CD4-positive, alpha-beta memory T cell (primary cell): ENCODE data around the gene ZBTB39. TPM values are rescaled to one million over a fixed set of nuclear protein-coding genes. Genes with fewer than 3 reads are reported as not detected.
"Not testable (repeated sequence)": the region's sequence is repeated elsewhere in the genome, so short reads cannot be mapped to it uniquely, and the experiment has no call there.

Source experiments
- CTCF ChIA-PET: fragments of 350-600 bp; sonication (Branson Sonifier 250); formaldehyde crosslinking; loops from one replicate; lab custom pipeline; 2021; ENCODE audit warnings: inconsistent platforms; ENCODE audit not compliant: partially characterized antibody; lab: Charles Lee
- POLR2A ChIA-PET: fragments of 350-600 bp; sonication (Branson Sonifier 250); formaldehyde crosslinking; loops from one replicate; lab custom pipeline; 2021; ENCODE audit not compliant: partially characterized antibody; lab: Charles Lee
- DNase-seq, 5 donors: peaks; one replicate each; pipeline versions ENCODE4 v3.0.0 to v3.0.0-alpha.2; 2020 to 2022; ENCODE audit warnings: mixed read lengths in 1 of 5
- H3K27ac ChIP-seq: one replicate; pipeline ENCODE4 v1.7.0; 2013; ENCODE audit warnings: low read depth, low read length
- H3K27me3 ChIP-seq: 2 replicates; pipeline ENCODE4 v1.7.0; 2013; ENCODE audit warnings: mild to moderate bottlenecking, low read length, moderate library complexity; ENCODE audit not compliant: insufficient read depth
- H3K36me3 ChIP-seq: 2 replicates; pipeline ENCODE4 v1.7.0; 2013; ENCODE audit warnings: mild to moderate bottlenecking, low read length, moderate library complexity; ENCODE audit not compliant: insufficient read depth
- H3K4me1 ChIP-seq: 2 replicates; pipeline ENCODE4 v1.7.0; 2013; ENCODE audit warnings: mild to moderate bottlenecking, low read length, moderate library complexity; ENCODE audit not compliant: insufficient read depth
- H3K4me3 ChIP-seq, 2 donors: one replicate each; pipeline ENCODE4 v1.7.0; 2013; ENCODE audit warnings: low read length in 2 of 2, mild to moderate bottlenecking in 1 of 2
- H3K9me3 ChIP-seq, 2 donors: one replicate each; pipeline ENCODE4 v1.7.0; 2013; ENCODE audit warnings: low read length in 2 of 2, control low read depth in 1 of 2; ENCODE audit not compliant: control insufficient read depth in 1 of 2
- H3K27ac Mint-ChIP-seq, 7 donors: one replicate each; pipeline ENCODE4 v1.8.0; 2020 to 2021; ENCODE audit warnings: mixed read lengths in 7 of 7, mild to moderate bottlenecking in 6 of 7, inconsistent platforms in 3 of 7, moderate library complexity in 3 of 7
- H3K27me3 Mint-ChIP-seq, 2 donors: one replicate each; pipeline ENCODE4 v1.8.0; 2020 to 2021; ENCODE audit warnings: mixed read lengths in 2 of 2
- H3K36me3 Mint-ChIP-seq, 2 donors: one replicate each; pipeline ENCODE4 v1.8.0; 2020 to 2021; ENCODE audit warnings: mixed read lengths in 2 of 2, inconsistent platforms in 1 of 2, mild to moderate bottlenecking in 1 of 2
- H3K4me1 Mint-ChIP-seq, 4 donors: one replicate each; pipeline ENCODE4 v1.8.0; 2020 to 2021; ENCODE audit warnings: mixed read lengths in 4 of 4, mild to moderate bottlenecking in 1 of 4
- H3K4me3 Mint-ChIP-seq, 8 donors: one replicate each; pipeline ENCODE4 v1.8.0; 2020 to 2021; ENCODE audit warnings: mixed read lengths in 8 of 8, mild to moderate bottlenecking in 7 of 8, moderate library complexity in 6 of 8, inconsistent platforms in 3 of 8
- H3K9me3 Mint-ChIP-seq, 8 donors: one replicate each; pipeline ENCODE4 v1.8.0; 2020 to 2021; ENCODE audit warnings: mixed read lengths in 8 of 8, mild to moderate bottlenecking in 5 of 8, inconsistent platforms in 3 of 8, moderate library complexity in 1 of 8
- intact Hi-C: fragments of 100-400 bp; cut with micrococcal nuclease; formaldehyde crosslinking; loops from one replicate; pipeline ENCODE4 v1.15.1; 2023
- polyA plus RNA-seq, 2 donors: library from polyadenylated mRNA; unstranded; fragments of 300-500 nt; fragmentation: Illumina TruSeq; gene quantifications; one replicate each; pipeline ENCODE4 v1.2.3, GENCODE V29; 2021
- total RNA-seq, 2 experiments: library from RNA; stranded (reverse); gene quantifications; one replicate each; pipeline ENCODE4 v1.2.3, GENCODE V29; 2021

The ZBTB39 gene
- total and polyA plus RNA-seq, 4 experiments from 2014 or later: 0.98 to 12.2 (median 6.7) TPM

- Mint-ChIP-seq H3K4me3 (peak overlapping the region in 7 of 8 donors; percentile 25 to 60 (median 37)), H3K9me3 (peaks cover 0 to 2% (median 0%) of the 10 kb centered on the region in 8 donors), H3K27ac (peak overlapping the region in 4 of 7 donors; percentile 26 to 72 (median 38)), H3K4me1 (peaks cover 23 to 40% (median 35%) of the 10 kb centered on the region in 4 donors), H3K27me3 (peaks cover 0 to 2% of the 10 kb centered on the region in 2 donors), H3K36me3 (no peaks in the 10 kb centered on the region)
- CTCF ChIA-PET: interaction anchor here (0.7 to 2.7 kb wide), 6 partner anchors 19 to 90 kb away, joined by 3 to 18 read pairs (median 4); partner anchors contain the start of genes MYO1A and STAT6
- POLR2A ChIA-PET: interaction anchor here (0.6 to 1.0 kb wide), 2 partner anchors 29 to 81 kb away, joined by 3 to 4 read pairs; no protein-coding TSS in a partner anchor
- no peak overlapping the region for H3K4me3 ChIP-seq
- no peaks in the 10 kb centered on the region for H3K27me3 ChIP-seq
- no peaks in the 10 kb centered on the region for H3K36me3 ChIP-seq
- no peaks in the 10 kb centered on the region for H3K9me3 ChIP-seq
- DNase-seq: peak in 4 of 5 donors; percentile 17 to 29 (median 22)
- no peak overlapping the region for H3K27ac ChIP-seq
- H3K4me1 ChIP-seq: peaks cover 30% of the 10 kb centered on the region
- intact Hi-C loops: no loop called here
These were observed 24.9 kb upstream of the ZBTB39 start for GRCh38 chr12:57031138-57031725.

GRCh38 chr12:57029457-57029856, 23.1 kb upstream of the ZBTB39 start:
- H3K27me3 ChIP-seq: no peaks in the 10 kb centered on the region
- H3K27ac ChIP-seq: no peak overlapping the region
- CTCF ChIA-PET: interaction anchor here (1.4 to 3.1 kb wide), 3 partner anchors 11 to 27 kb away, joined by 3 to 9 read pairs (median 5); no protein-coding TSS in a partner anchor
- no peak for DNase-seq
- H3K9me3 ChIP-seq: no peaks in the 10 kb centered on the region
- intact Hi-C loops: no loop called here
- Mint-ChIP-seq H3K9me3 (peaks cover 0 to 2% (median 0%) of the 10 kb centered on the region in 8 donors), H3K27me3 (no peaks in the 10 kb centered on the region), H3K4me3 (no peak overlapping the region), H3K27ac (no peak overlapping the region), H3K36me3 (no peaks in the 10 kb centered on the region), H3K4me1 (peaks cover 25 to 46% (median 37%) of the 10 kb centered on the region in 4 donors)
- no peaks in the 10 kb centered on the region for H3K36me3 ChIP-seq
- no peak overlapping the region for H3K4me3 ChIP-seq
- peaks cover 30% of the 10 kb centered on the region for H3K4me1 ChIP-seq
- POLR2A ChIA-PET: no interaction called here

DNA sequence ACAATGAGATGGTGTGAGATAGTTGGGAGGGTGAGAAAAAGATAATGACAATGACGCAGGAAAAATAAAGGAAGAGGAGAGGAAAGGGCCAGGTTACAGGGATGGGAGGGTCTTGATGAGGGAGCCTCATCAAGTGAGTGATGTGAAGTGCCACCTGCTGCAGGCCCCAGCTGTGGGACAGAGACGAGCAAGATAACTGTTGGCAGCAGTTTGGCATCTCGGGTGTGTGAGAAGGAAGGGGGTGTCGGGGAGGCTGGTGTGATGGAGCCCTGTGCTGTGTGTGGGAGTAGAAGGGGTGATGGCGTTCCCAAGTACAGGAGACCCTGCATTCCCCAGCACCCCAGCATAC, 21.4 kb upstream of the ZBTB39 start:
- no peak for DNase-seq
- CTCF ChIA-PET: interaction anchor here (1.0 to 3.1 kb wide), 4 partner anchors 19 to 83 kb away, joined by 3 to 9 read pairs (median 5); partner anchors contain the start of gene STAT6
- Mint-ChIP-seq H3K9me3 (peaks cover 0 to 2% (median 0%) of the 10 kb centered on the region in 8 donors), H3K4me1 (peaks cover 27 to 46% (median 35%) of the 10 kb centered on the region in 4 donors), H3K4me3 (peak overlapping the region in 3 of 8 donors; percentile 57 to 60 (median 59)), H3K36me3 (no peaks in the 10 kb centered on the region), H3K27ac (peak overlapping the region in 4 of 7 donors; percentile 3 to 91 (median 42)), H3K27me3 (no peaks in the 10 kb centered on the region)
- no peaks in the 10 kb centered on the region for H3K27me3 ChIP-seq
- no peaks in the 10 kb centered on the region for H3K36me3 ChIP-seq
- H3K4me1 ChIP-seq: peaks cover 30% of the 10 kb centered on the region
- no peak overlapping the region for H3K4me3 ChIP-seq
- POLR2A ChIA-PET: interaction anchor here (2.1 kb wide), 1 partner anchor 18 kb away, joined by 4 read pairs; no protein-coding TSS in a partner anchor
- no peak overlapping the region for H3K27ac ChIP-seq
- intact Hi-C loops: no loop called here
- no peaks in the 10 kb centered on the region for H3K9me3 ChIP-seq

DNA sequence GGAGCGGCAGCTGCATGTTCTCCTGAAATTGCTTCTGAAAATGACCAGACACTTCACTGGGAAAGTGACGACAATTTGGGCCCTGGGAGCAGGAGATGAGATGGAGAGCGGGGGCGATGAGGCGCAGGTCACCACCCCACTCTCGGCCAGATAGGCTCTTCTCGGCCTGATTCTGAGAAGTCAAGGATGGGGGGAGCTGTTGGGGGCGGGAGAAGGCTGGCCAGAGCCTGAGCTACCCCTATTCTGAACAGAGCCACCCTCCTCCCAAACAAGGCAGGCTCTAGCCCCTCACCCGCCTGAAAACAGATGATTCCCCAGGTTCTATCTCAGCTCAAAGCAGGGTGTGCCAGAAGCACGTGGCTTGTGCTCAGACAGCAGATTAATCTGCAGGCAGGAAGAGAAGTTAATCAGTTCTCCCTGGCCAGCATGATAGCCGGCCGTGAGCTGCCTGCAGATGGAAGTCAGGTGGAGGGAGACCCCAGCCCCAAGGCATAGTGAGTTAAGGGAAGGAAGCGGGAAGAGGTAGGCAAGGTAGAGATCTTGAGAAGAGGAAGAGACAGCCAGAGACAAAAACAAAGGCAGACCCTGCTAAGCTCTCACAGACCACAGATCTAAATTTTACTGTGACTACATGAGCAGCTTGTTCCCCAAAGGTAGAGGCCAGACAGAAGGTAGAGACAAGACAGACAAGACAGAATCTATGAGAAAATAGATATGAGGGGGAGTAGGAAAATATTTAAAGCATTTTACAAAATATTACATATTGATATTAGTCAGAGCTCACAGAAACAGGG, 20.9 kb upstream of the ZBTB39 start:
- no peaks in the 10 kb centered on the region for H3K9me3 ChIP-seq
- Mint-ChIP-seq H3K36me3 (no peaks in the 10 kb centered on the region), H3K27ac (peak overlapping the region in 6 of 7 donors; percentile 17 to 91 (median 72)), H3K4me3 (peak overlapping the region in 5 of 8 donors; percentile 21 to 60 (median 57)), H3K9me3 (peaks cover 0 to 2% (median 0%) of the 10 kb centered on the region in 8 donors), H3K27me3 (no peaks in the 10 kb centered on the region), H3K4me1 (peaks cover 27 to 46% (median 35%) of the 10 kb centered on the region in 4 donors)
- no peak overlapping the region for H3K4me3 ChIP-seq
- no peaks in the 10 kb centered on the region for H3K27me3 ChIP-seq
- peaks cover 30% of the 10 kb centered on the region for H3K4me1 ChIP-seq
- intact Hi-C loops: no loop called here
- CTCF ChIA-PET: interaction anchor here (0.9 to 3.1 kb wide), 5 partner anchors 19 to 84 kb away, joined by 3 to 9 read pairs (median 5); partner anchors contain the start of gene STAT6
- DNase-seq: no peak
- no peaks in the 10 kb centered on the region for H3K36me3 ChIP-seq
- POLR2A ChIA-PET: interaction anchor here (2.1 kb wide), 1 partner anchor 19 kb away, joined by 4 read pairs; no protein-coding TSS in a partner anchor
- no peak overlapping the region for H3K27ac ChIP-seq

- peaks cover 14 to 26% (median 22%) of the 10 kb centered on the region in 4 donors for H3K4me1 Mint-ChIP-seq
- peaks cover 0 to 2% (median 0%) of the 10 kb centered on the region in 8 donors for H3K9me3 Mint-ChIP-seq
- no peak overlapping the region for H3K27ac Mint-ChIP-seq
- Histone ChIP-seq H3K4me3 (no peak overlapping the region), H3K36me3 (no peaks in the 10 kb centered on the region), H3K9me3 (no peaks in the 10 kb centered on the region), H3K4me1 (peaks cover 22% of the 10 kb centered on the region), H3K27ac (no peak overlapping the region), H3K27me3 (no peaks in the 10 kb centered on the region)
- intact Hi-C loops: no loop called here
- no peak overlapping the region for H3K4me3 Mint-ChIP-seq
- ChIA-PET POLR2A (no interaction called here), CTCF (interaction anchor here (1.2 kb wide), 1 partner anchor 20 kb away, joined by 3 read pairs; no protein-coding TSS in a partner anchor)
- no peak for DNase-seq
- H3K36me3 Mint-ChIP-seq: no peaks in the 10 kb centered on the region
- H3K27me3 Mint-ChIP-seq: no peaks in the 10 kb centered on the region
These were observed 18.9 kb upstream of the ZBTB39 start for GRCh38 chr12:57025196-57025595.

DNA sequence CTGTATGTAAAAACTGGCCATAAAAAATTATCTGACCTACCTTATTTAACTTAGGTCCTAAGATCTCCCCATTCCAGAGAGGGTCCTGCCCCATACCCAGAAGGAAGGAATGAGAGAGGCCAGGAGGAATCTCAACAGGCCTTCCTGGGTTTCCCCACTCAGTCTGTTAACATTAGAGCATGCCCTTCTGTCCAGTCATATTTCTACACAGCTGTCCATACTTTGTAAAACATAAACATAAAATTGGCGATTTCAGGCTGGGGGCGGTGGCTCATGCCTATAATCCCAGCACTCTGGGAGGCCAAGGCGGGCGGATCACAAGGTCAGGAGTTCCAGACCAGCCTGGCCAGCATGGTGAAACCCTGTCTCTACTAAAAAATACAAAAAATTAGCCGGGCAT, 16.0 kb upstream of the ZBTB39 start:
- H3K4me3 ChIP-seq, H3K27me3 Mint-ChIP-seq, H3K9me3 ChIP-seq, H3K4me3 Mint-ChIP-seq, H3K27ac ChIP-seq, POLR2A ChIA-PET, DNase-seq, H3K9me3 Mint-ChIP-seq, H3K36me3 ChIP-seq, H3K36me3 Mint-ChIP-seq, H3K27me3 ChIP-seq, intact Hi-C loops: not testable (repeated sequence)
- Mint-ChIP-seq H3K4me1 (peaks cover 8 to 19% (median 17%) of the 10 kb centered on the region in 4 donors), H3K27ac (peak overlapping the region in 2 of 7 donors; percentile 22 to 24)
- CTCF ChIA-PET: interaction anchor here (1.3 kb wide), 1 partner anchor 10 kb away, joined by 3 read pairs; no protein-coding TSS in a partner anchor
- H3K4me1 ChIP-seq: peaks cover 21% of the 10 kb centered on the region
